Measurements from ENCODE around the gene SASS6. TPM values are rescaled to one million over a fixed set of nuclear protein-coding genes. Genes with fewer than 3 reads are reported as not detected.

Gene SASS6
- total RNA-seq, 2 experiments from 2014 or later, result 12.1 to 18.7 TPM

DNA sequence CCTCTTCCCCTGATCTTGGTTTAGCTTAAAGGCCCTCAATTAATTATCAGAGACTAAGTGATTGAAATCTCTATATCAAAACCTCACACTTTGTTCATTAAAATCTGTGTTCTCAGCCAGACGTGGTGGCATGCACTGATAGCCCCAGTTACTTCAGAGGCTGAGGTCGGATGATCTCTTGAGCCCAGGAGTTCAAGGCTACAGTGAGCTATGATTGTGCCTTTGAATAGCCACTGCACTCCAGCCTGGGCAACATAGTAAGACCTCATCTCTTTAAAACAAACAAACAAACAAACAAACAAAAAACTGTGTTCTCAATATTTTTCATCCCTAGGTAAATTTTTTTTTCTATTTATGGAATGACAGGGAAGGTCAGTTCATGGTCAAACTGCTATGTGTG is 18.9 kb upstream of the SASS6 start:
- POLR2A ChIA-PET, result interaction anchor here (0.6 to 0.8 kb wide), 3 partner anchors 8 to 365 kb away, joined by 3 read pairs; no protein-coding TSS in a partner anchor
- no TSS peak for BruUV-seq (replicated peaks)
- Histone ChIP-seq H3K4me2 (ENCODE audit: low read length) (no peak overlapping the region), H4K20me1 (ENCODE audit: insufficient read depth, low read length) (no peaks in the 10 kb centered on the region), H3K27ac (ENCODE audit: low read depth, low read length, poor library complexity, severe bottlenecking) (no peak overlapping the region), H3K36me3 (ENCODE audit: insufficient read depth, low read length) (peaks cover 35% of the 10 kb centered on the region), H2AFZ (ENCODE audit: low read length) (no peak overlapping the region), H3K9me2 (ENCODE audit: insufficient read depth, low read length) (no peaks in the 10 kb centered on the region), H3K9me3 (ENCODE audit: low read length) (no peaks in the 10 kb centered on the region), H3K79me2 (ENCODE audit: insufficient read depth, low read depth, low read length) (no peaks in the 10 kb centered on the region), H3K4me3 (ENCODE audit: low read depth, low read length, poor library complexity, severe bottlenecking) (no peak overlapping the region), H3K4me1 (ENCODE audit: insufficient read depth, low read length, poor library complexity, severe bottlenecking) (peaks cover 11% of the 10 kb centered on the region)
- intact Hi-C loops (cut with micrococcal nuclease; ENCODE audit: unreplicated experiment), result no loop called here
- CTCF ChIA-PET (ENCODE audit: unreplicated experiment), result no interaction called here
- TF ChIP-seq EZH2phosphoT487 (IDR thresholded peaks at IDR 0.05; ENCODE audit: borderline replicate concordance, low read depth, low read length), result no peak
- TF ChIP-seq, protein P1, sequence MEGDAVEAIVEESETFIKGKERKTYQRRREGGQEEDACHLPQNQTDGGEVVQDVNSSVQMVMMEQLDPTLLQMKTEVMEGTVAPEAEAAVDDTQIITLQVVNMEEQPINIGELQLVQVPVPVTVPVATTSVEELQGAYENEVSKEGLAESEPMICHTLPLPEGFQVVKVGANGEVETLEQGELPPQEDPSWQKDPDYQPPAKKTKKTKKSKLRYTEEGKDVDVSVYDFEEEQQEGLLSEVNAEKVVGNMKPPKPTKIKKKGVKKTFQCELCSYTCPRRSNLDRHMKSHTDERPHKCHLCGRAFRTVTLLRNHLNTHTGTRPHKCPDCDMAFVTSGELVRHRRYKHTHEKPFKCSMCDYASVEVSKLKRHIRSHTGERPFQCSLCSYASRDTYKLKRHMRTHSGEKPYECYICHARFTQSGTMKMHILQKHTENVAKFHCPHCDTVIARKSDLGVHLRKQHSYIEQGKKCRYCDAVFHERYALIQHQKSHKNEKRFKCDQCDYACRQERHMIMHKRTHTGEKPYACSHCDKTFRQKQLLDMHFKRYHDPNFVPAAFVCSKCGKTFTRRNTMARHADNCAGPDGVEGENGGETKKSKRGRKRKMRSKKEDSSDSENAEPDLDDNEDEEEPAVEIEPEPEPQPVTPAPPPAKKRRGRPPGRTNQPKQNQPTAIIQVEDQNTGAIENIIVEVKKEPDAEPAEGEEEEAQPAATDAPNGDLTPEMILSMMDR (conservative IDR thresholded peaks at IDR 0.05; ENCODE audit: low read length), result no peak
- DNase-seq (ENCODE audit: low spot score), result no peak

DNA sequence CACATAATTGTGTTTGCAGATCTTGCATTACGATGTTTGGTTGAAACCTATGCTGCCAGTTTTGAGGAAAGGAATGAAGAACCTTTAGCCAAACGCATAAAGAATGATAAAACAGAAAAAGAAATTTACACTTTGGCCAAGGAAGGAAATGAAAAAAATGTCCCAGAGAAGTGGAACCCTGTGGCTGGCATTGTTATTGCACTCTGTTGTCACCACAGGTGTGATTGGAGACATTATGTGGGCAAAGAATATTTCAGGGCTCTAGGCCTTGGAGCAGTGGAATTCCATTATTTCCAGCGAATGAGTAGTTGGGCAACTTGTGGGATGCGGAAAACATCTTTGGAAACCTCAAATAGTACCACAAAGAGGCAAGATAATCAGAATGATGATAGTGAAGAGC is 15.1 kb upstream of the SASS6 start:
- CTCF ChIA-PET (ENCODE audit: unreplicated experiment), result no interaction called here
- intact Hi-C loops (cut with micrococcal nuclease; ENCODE audit: unreplicated experiment), result no loop called here

DNA sequence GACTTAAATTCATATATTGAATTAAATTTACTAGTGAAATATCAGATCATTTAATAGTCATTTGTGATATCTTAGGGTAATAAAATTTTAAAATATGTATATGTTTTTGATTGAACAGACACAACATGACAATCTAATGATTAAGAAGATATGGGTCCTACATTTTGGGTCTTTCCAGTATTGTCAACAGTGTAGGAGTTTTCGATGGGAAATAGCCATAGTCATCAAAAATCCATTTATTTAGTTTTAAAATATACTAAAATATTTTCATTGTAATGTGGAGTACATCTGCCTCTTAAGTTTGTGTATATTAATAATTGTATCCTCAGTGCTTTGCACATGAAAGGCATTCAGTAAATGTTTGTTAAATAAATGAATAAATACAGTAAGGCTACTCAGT is 14.2 kb upstream of the SASS6 start:
- no TSS peak for BruUV-seq (replicated peaks)
- POLR2A ChIA-PET, result interaction anchor here (1.1 kb wide), 1 partner anchor 23 kb away, joined by 3 read pairs; no protein-coding TSS in a partner anchor
- no peaks in the 10 kb centered on the region for H3K9me3 ChIP-seq (ENCODE audit: low read length)
- H3K4me3 ChIP-seq (ENCODE audit: low read depth, low read length, poor library complexity, severe bottlenecking), result no peak overlapping the region
- no peaks in the 10 kb centered on the region for H3K9me2 ChIP-seq (ENCODE audit: insufficient read depth, low read length)
- H3K36me3 ChIP-seq (ENCODE audit: insufficient read depth, low read length), result peaks cover 83% of the 10 kb centered on the region
- TF ChIP-seq, protein P1 (conservative IDR thresholded peaks at IDR 0.05; ENCODE audit: low read length), result no peak
- TF ChIP-seq EZH2phosphoT487 (IDR thresholded peaks at IDR 0.05; ENCODE audit: borderline replicate concordance, low read depth, low read length), result no peak
- no peak overlapping the region for H2AFZ ChIP-seq (ENCODE audit: low read length)
- H4K20me1 ChIP-seq (ENCODE audit: insufficient read depth, low read length), result no peaks in the 10 kb centered on the region
- no peak for DNase-seq (ENCODE audit: low spot score)
- no peaks in the 10 kb centered on the region for H3K79me2 ChIP-seq (ENCODE audit: insufficient read depth, low read depth, low read length)
- no peak overlapping the region for H3K27ac ChIP-seq (ENCODE audit: low read depth, low read length, poor library complexity, severe bottlenecking)
- no peak overlapping the region for H3K4me2 ChIP-seq (ENCODE audit: low read length)
- CTCF ChIA-PET (ENCODE audit: unreplicated experiment), result no interaction called here
- intact Hi-C loops (cut with micrococcal nuclease; ENCODE audit: unreplicated experiment), result no loop called here
- peaks cover 4% of the 10 kb centered on the region for H3K4me1 ChIP-seq (ENCODE audit: insufficient read depth, low read length, poor library complexity, severe bottlenecking)

More for the DNA sequence above, 15.1 kb upstream of the SASS6 start:
- H3K9me2 ChIP-seq (ENCODE audit: insufficient read depth, low read length), result no peaks in the 10 kb centered on the region
- POLR2A ChIA-PET, result no interaction called here
- DNase-seq (ENCODE audit: low spot score), result no peak
- H3K4me1 ChIP-seq (ENCODE audit: insufficient read depth, low read length, poor library complexity, severe bottlenecking), result peaks cover 11% of the 10 kb centered on the region
- H3K4me3 ChIP-seq (ENCODE audit: low read depth, low read length, poor library complexity, severe bottlenecking), result no peak overlapping the region
- no peaks in the 10 kb centered on the region for H3K9me3 ChIP-seq (ENCODE audit: low read length)
- TF ChIP-seq, protein P1 (conservative IDR thresholded peaks at IDR 0.05; ENCODE audit: low read length), result no peak; the same call in 1 of the 2 replicates
- H3K36me3 ChIP-seq (ENCODE audit: insufficient read depth, low read length), result peaks cover 73% of the 10 kb centered on the region
- no peak overlapping the region for H3K4me2 ChIP-seq (ENCODE audit: low read length)
- H4K20me1 ChIP-seq (ENCODE audit: insufficient read depth, low read length), result no peaks in the 10 kb centered on the region
- H3K27ac ChIP-seq (ENCODE audit: low read depth, low read length, poor library complexity, severe bottlenecking), result no peak overlapping the region
- no peaks in the 10 kb centered on the region for H3K79me2 ChIP-seq (ENCODE audit: insufficient read depth, low read depth, low read length)
- H2AFZ ChIP-seq (ENCODE audit: low read length), result no peak overlapping the region
- TSS peak; percentile 24 for BruUV-seq (replicated peaks)
